GM10248 (cell line): ENCODE results near the gene GLIS1.

Experiments used
- CTCF ChIA-PET: fragments of 300-600 bp; sonication (Branson Sonifier 250); formaldehyde crosslinking; extraction: SDS; loops from one replicate; lab custom pipeline; 2021; ENCODE audit warnings: antibody characterized with exemption; lab: Yijun Ruan, JAX
- POLR2A ChIA-PET: fragments of 350-650 bp; sonication (Branson Sonifier 250); formaldehyde crosslinking; extraction: SDS; loops from one replicate; lab custom pipeline; 2020; ENCODE audit warnings: antibody characterized with exemption; lab: Yijun Ruan, JAX
- DNase-seq: peaks from one replicate; pipeline ENCODE4 v3.0.0; 2012; ENCODE audit errors: extremely low spot score
- CTCF ChIP-seq: IDR thresholded peaks from 2 replicates; pipeline ENCODE4 v1.5.1; 2012; ENCODE audit warnings: mild to moderate bottlenecking, low read depth; ENCODE audit errors: extremely low read depth, missing control alignments, control extremely low read depth

The GLIS1 gene

GRCh38 chr1:53490351-53490750 lies 248.6 kb downstream of the GLIS1 start:
- ChIA-PET CTCF (no interaction called here), POLR2A (no interaction called here)

DNA sequence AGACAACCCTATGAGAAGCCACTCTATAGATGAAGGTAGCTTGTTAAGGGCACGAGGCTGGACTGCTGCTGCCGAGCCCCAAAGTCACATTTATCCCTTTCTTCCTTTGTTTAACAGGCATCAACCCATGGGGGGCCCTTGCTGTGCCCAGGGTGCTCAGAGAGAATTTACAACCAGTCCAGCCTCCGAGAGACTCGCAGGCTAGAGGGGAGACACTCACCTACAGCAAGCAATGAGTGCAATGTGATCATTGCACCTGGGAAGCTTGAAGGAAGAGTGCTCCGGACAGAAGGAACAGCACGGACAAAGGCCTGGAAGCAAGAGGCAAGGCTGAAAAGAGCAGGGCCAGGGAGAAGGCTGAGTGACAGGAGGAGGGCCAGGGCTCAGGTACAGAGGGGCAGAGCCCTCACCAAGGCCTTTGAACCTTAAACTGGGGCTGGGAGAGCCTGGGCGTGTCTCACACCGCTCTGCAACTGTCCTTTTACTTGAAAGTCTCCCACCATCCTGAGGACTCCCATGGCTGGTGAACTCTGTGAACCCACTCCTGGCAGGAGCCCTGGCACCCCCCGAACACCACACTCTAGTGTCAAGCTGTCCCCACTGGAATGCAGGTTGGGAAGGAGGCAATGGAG lies 252.5 kb downstream of the GLIS1 start:
- no peak for TF ChIP-seq CTCF

More at GRCh38 chr1:53490351-53490750, 248.6 kb downstream of the GLIS1 start:
- no peak for TF ChIP-seq CTCF
- no peak for DNase-seq

GRCh38 chr1:53485478-53486394 lies 253.2 kb downstream of the GLIS1 start:
- peak; percentile 83 for DNase-seq
- peak; percentile 85 for TF ChIP-seq CTCF
- ChIA-PET CTCF (interaction anchor here (0.8 to 3.8 kb wide), 12 partner anchors 8 to 280 kb away, joined by 3 to 17 read pairs (median 4); no protein-coding TSS in a partner anchor), POLR2A (no interaction called here)

More for the DNA sequence above, 252.5 kb downstream of the GLIS1 start:
- ChIA-PET POLR2A (no interaction called here), CTCF (interaction anchor here (0.8 to 3.8 kb wide), 10 partner anchors 9 to 280 kb away, joined by 3 to 17 read pairs (median 4); no protein-coding TSS in a partner anchor)
- DNase-seq: no peak

DNA sequence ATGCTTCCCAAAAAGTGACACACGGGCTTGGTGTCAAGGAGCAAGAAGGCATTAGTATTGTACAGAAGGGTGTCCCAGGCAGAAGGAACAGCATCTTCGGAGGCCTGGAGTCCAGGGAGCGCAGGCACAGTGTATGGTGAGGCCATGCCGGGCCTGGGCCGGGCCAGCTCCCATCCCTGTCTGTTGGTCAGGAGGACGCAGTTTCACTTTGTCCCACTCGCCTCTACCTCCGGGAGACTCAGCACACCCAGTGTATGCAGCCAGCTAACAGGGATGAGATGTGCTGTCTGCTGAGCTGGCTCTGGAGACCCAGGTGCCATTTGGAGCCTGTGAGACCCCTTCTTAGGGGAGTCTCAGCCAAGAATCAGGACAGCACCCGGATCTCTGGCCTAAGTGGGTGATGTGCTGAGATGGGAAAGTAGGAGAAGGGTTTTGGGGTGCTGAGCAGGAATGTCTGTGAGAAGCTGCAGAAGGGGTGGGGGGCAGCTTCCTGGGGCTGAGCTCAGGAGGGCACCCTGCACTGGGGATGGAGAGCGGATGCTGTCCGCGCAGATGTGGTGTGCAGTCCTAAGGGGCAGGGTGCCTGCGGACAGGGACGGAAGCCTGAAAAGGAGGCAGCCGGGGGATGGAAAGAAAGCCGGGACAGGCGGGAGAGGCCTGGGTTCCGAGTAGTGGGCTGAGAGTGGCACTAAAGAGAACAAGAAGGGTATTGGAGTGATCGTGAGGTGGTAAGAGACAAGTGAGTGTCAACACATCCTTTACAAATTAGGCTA lies 254.1 kb downstream of the GLIS1 start:
- peak; percentile 11 for TF ChIP-seq CTCF
- DNase-seq: no peak
- ChIA-PET POLR2A (no interaction called here), CTCF (interaction anchor here (0.7 to 3.8 kb wide), 9 partner anchors 10 to 271 kb away, joined by 3 to 17 read pairs (median 4); no protein-coding TSS in a partner anchor)

GRCh38 chr1:53483656-53484055 lies 255.3 kb downstream of the GLIS1 start:
- DNase-seq: no peak
- ChIA-PET CTCF (interaction anchor here (0.8 to 3.8 kb wide), 3 partner anchors 11 to 19 kb away, joined by 3 to 13 read pairs (median 4); no protein-coding TSS in a partner anchor), POLR2A (no interaction called here)
- no peak for TF ChIP-seq CTCF
